Measurements from ENCODE around the gene USP10.

The USP10 gene

DNA sequence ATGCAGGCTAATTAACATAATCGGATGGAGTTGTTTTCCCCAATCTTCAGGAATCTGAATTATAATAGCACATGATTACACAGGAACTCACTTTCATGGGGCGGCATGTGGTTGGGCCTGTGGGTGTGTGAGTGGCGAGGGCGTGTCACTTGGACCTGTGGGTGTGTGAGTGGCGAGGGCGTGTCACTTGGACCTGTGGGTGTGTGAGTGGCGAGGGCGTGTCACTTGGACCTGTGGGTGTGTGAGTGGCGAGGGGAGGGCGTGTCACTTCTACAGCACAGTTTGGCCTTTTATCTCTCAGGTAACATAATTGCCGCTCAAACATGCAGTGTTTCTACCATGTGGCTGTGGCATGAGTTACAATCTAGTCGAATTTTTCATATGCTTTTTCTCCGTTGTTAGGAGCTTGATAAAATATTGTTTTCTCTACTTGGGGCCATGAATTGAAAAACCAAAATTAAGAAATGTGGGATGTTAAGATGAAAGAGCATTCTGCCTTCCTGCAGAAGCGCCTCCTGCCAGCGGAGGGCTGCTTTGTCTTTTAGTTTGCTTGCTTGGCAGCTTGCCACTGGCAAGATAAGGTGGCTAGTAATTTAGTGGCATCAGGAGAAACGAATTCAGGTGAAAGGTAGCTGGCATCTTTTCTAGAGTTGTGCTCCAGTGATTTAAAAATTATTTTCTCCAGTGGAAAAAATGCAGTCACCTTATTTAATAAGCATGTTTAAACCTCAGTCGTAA lies 36.2 kb downstream of the USP10 start:
- Histone ChIP-seq H3K9me3 (ENCODE audit: control insufficient read depth, low read length) (no peaks in the 10 kb centered on the region), H3K27me3 (replicated peaks; ENCODE audit: control insufficient read depth, insufficient read depth, low read length, poor library complexity, severe bottlenecking) (no peaks in the 10 kb centered on the region), H3K36me3 (ENCODE audit: control insufficient read depth, insufficient read depth, low read length) (peaks cover 10% of the 10 kb centered on the region), H3K4me3 (ENCODE audit: insufficient read depth, low read depth, low read length, poor library complexity, severe bottlenecking) (no peak overlapping the region), H3K27ac (ENCODE audit: insufficient read depth, low read length, poor library complexity, severe bottlenecking) (peak overlapping the region; percentile 0), H3K4me1 (ENCODE audit: control insufficient read depth, insufficient read depth, low read length, poor library complexity, severe bottlenecking) (peaks cover 16% of the 10 kb centered on the region)
- peak; percentile 34 to 49 (median 40) for DNase-seq

DNA sequence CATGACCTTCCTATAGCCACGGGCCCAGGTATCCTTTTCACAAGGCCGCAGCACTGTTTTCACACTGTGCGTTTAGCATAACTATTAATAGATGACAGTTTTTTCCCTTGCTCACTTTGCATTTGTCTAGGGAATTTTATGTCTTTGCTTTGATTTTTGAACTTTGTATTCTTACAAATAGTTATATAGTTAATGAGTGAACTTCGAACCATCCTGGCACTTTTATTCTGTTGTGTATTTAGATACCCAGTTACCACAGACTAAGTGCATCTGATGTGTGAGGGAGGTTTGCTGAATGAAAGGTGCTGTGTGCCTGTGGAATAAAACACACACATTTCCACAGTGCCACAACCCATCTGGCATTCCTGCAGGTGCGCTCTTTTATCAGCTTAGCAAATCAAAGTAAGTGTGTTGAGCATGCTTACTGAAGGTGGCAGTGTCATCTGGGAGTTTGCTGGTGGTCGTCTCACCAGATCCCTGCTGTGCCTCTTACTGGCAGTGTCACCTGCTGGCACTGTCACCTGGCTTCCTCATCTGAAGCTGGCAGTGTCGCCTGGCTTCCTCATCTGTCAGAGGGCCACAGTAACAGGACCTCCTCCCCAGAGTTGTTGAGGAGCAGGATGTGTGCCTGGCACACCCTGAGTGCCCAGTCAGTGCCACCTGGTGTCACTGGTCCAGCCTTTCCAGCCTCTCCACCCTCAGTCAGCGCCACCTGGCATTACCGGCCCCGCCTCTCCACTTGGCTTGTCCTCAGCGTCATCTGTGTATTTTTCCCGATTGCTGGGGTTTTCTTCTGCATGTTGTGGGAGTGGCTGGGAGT lies 37.6 kb downstream of the USP10 start:
- no peaks in the 10 kb centered on the region for H3K27me3 ChIP-seq (replicated peaks; ENCODE audit: control insufficient read depth, insufficient read depth, low read length, poor library complexity, severe bottlenecking)
- peaks cover 16% of the 10 kb centered on the region for H3K4me1 ChIP-seq (ENCODE audit: control insufficient read depth, insufficient read depth, low read length, poor library complexity, severe bottlenecking)
- no peak overlapping the region for H3K27ac ChIP-seq (ENCODE audit: insufficient read depth, low read length, poor library complexity, severe bottlenecking)
- H3K36me3 ChIP-seq (ENCODE audit: control insufficient read depth, insufficient read depth, low read length): peaks cover 14% of the 10 kb centered on the region
- no peaks in the 10 kb centered on the region for H3K9me3 ChIP-seq (ENCODE audit: control insufficient read depth, low read length)
- H3K4me3 ChIP-seq (ENCODE audit: insufficient read depth, low read depth, low read length, poor library complexity, severe bottlenecking): no peak overlapping the region
- DNase-seq: no peak

DNA sequence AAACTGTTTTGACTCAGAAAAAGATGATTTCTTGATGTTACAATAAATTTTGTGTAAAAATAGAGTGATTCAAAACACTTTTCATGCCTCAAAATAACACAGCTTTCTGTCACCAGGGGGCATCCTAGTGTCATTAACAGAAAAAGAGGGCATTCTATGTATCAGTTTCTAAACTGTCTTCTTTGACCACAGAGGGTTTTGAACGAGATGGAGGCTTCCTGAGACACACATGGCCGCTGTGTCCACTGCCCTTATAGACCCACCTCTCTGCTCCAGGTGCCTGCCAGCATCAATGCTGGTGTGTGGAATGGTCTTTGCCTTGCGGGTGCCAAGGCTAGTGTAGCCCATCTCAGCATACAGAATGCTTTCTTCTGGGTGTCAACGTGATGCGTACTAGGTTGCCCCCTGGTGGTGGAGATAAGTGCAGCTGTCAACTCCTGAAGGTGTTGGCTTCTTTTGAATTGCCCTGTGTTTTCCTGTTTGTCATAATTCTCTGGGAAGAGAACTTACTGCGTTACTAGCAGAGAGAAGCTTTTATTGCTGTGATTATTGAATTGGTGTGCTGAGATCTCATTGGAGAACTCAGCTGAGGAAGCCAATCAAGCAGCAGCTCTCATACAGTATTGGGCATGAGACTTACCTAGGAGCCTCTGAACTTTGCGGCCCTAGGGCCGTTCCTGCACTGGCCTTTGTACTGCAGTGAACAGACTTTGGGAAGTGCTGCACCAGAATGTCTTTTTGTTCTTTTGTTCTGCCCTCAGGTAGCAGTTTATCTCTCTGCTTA lies 38.6 kb downstream of the USP10 start:
- Histone ChIP-seq H3K27me3 (replicated peaks; ENCODE audit: control insufficient read depth, insufficient read depth, low read length, poor library complexity, severe bottlenecking) (no peaks in the 10 kb centered on the region), H3K27ac (ENCODE audit: insufficient read depth, low read length, poor library complexity, severe bottlenecking) (no peak overlapping the region)

DNA sequence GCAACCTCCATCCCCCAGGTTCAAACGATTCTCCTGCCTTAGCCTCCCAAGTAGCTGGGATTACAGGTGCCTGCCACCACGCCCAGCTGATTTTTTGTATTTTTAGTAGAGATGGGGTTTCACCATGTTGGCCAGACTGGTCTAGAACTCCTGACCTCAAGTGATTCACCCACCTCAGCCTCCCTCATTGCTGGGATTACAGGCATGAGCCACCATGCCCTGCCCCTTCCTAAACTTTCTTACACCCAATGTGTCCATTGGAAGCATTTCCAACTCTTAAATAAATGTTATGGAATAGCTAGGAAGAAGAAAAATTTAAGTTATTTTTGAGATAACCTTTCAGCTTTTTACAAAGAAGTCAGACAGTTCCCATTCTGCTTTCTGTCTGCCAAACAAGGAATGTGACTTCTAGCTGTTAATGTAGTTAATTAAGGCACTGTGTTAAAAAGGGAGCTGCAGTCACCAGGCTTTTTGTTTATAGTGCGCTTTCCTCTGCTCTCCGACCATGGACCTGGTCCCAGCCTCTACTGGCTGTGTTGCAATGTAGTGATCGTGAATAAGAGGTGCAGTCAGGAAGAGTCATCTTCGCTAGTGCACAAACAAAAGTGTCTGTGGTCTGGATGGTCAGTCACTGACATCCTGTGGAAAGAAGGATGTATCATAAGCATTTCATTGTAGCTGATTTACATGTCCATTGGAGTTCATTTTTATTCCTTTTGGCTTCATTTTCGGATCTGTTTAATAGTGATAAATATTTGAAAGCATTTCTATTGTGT lies 39.7 kb downstream of the USP10 start:
- Histone ChIP-seq H3K4me1 (ENCODE audit: control insufficient read depth, insufficient read depth, low read length, poor library complexity, severe bottlenecking) (peaks cover 16% of the 10 kb centered on the region), H3K4me3 (ENCODE audit: insufficient read depth, low read depth, low read length, poor library complexity, severe bottlenecking) (no peak overlapping the region), H3K9me3 (ENCODE audit: control insufficient read depth, low read length) (no peaks in the 10 kb centered on the region), H3K27ac (ENCODE audit: insufficient read depth, low read length, poor library complexity, severe bottlenecking) (no peak overlapping the region), H3K27me3 (replicated peaks; ENCODE audit: control insufficient read depth, insufficient read depth, low read length, poor library complexity, severe bottlenecking) (no peaks in the 10 kb centered on the region), H3K36me3 (ENCODE audit: control insufficient read depth, insufficient read depth, low read length) (peaks cover 15% of the 10 kb centered on the region)
- no peak for DNase-seq

More for the DNA sequence above, 38.6 kb downstream of the USP10 start:
- no peak overlapping the region for H3K4me3 ChIP-seq (ENCODE audit: insufficient read depth, low read depth, low read length, poor library complexity, severe bottlenecking)
- H3K9me3 ChIP-seq (ENCODE audit: control insufficient read depth, low read length): no peaks in the 10 kb centered on the region
- peak; percentile 36 to 67 (median 61) for DNase-seq
- H3K36me3 ChIP-seq (ENCODE audit: control insufficient read depth, insufficient read depth, low read length): peaks cover 20% of the 10 kb centered on the region
- peaks cover 16% of the 10 kb centered on the region for H3K4me1 ChIP-seq (ENCODE audit: control insufficient read depth, insufficient read depth, low read length, poor library complexity, severe bottlenecking)

DNA sequence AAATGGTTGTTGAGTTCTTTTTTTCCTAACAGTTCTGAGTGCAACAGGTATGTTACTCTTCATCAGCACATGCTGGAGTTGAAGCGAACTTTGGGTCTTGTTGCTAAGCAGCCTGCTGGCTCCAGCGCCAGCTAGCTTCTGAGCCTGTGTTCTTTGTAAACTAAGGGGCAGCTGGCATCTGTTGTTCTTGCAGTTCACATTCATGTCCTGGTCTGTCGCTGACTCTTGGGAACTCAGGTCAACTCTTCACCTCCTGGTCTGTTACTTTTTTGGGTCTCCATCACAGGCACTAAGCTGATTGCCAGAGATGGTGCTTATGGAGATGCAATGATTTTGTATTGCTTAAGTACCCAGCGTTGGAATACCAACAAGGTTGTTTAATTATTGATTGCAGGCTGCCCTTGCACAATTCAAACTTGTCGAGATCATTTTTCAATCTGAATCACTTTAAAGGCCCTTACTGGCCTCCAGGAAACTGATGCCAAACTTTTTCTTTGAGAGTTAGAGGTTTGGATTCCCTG lies 40.9 kb downstream of the USP10 start:
- Histone ChIP-seq H3K27me3 (replicated peaks; ENCODE audit: control insufficient read depth, insufficient read depth, low read length, poor library complexity, severe bottlenecking) (no peaks in the 10 kb centered on the region), H3K4me1 (ENCODE audit: control insufficient read depth, insufficient read depth, low read length, poor library complexity, severe bottlenecking) (peaks cover 12% of the 10 kb centered on the region), H3K9me3 (ENCODE audit: control insufficient read depth, low read length) (no peaks in the 10 kb centered on the region), H3K27ac (ENCODE audit: insufficient read depth, low read length, poor library complexity, severe bottlenecking) (no peak overlapping the region), H3K4me3 (ENCODE audit: insufficient read depth, low read depth, low read length, poor library complexity, severe bottlenecking) (no peak overlapping the region), H3K36me3 (ENCODE audit: control insufficient read depth, insufficient read depth, low read length) (peaks cover 25% of the 10 kb centered on the region)
- DNase-seq: no peak

DNA sequence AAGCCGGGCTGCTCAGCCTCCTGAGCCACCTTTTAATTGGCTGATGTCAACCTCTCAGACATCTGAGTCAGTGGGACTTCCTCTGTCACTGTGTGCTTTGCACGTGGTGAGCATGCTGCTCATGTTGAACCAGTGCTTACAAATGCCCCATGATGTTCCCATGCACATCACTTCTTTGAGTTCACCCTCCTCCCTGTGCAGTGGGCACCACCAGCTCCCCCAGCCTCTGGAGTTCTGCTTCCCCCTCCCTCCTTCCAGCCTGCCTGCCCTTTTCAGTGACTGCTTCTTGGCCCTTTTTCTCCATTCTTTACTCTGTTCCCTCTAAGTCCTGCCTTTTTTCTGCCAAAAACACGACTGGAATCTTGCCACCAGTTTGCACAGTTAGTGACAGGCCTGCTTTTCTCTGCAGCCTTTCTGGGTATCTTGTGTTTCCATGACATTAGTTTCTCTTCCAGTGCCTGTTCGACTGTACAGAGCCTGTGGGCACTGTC lies 41.6 kb downstream of the USP10 start:
- H3K9me3 ChIP-seq (ENCODE audit: control insufficient read depth, low read length): no peaks in the 10 kb centered on the region
- no peak overlapping the region for H3K4me3 ChIP-seq (ENCODE audit: insufficient read depth, low read depth, low read length, poor library complexity, severe bottlenecking)
- H3K27ac ChIP-seq (ENCODE audit: insufficient read depth, low read length, poor library complexity, severe bottlenecking): no peak overlapping the region
- H3K4me1 ChIP-seq (ENCODE audit: control insufficient read depth, insufficient read depth, low read length, poor library complexity, severe bottlenecking): peaks cover 6% of the 10 kb centered on the region
- H3K36me3 ChIP-seq (ENCODE audit: control insufficient read depth, insufficient read depth, low read length): peaks cover 26% of the 10 kb centered on the region
- no peaks in the 10 kb centered on the region for H3K27me3 ChIP-seq (replicated peaks; ENCODE audit: control insufficient read depth, insufficient read depth, low read length, poor library complexity, severe bottlenecking)
- no peak for DNase-seq

DNA sequence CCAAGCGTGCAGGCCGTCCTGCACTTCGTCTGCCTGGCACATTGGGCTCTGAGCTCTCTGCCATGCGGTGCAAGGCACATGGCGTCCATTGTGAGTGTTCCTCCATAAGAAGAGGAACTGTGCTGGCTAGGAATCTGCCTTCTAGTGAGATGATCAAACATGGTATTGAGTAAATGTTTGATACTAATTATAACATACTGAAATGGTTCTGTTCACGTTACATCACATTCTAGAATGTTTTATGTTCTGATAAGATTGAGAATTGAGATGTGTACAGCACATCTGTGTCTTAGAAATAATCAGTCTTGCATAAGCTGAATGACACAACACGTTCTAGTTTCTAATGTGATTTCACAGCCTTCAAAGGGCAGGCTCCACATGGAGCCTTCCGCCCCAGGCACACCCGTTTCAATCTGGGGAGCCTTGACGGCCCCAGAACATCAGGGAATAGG lies 42.9 kb downstream of the USP10 start:
- no peak overlapping the region for H3K27ac ChIP-seq (ENCODE audit: insufficient read depth, low read length, poor library complexity, severe bottlenecking)
- no peaks in the 10 kb centered on the region for H3K9me3 ChIP-seq (ENCODE audit: control insufficient read depth, low read length)
- H3K4me3 ChIP-seq (ENCODE audit: insufficient read depth, low read depth, low read length, poor library complexity, severe bottlenecking): no peak overlapping the region
- DNase-seq: no peak
- H3K27me3 ChIP-seq (replicated peaks; ENCODE audit: control insufficient read depth, insufficient read depth, low read length, poor library complexity, severe bottlenecking): no peaks in the 10 kb centered on the region
- H3K4me1 ChIP-seq (ENCODE audit: control insufficient read depth, insufficient read depth, low read length, poor library complexity, severe bottlenecking): peaks cover 5% of the 10 kb centered on the region
- peaks cover 26% of the 10 kb centered on the region for H3K36me3 ChIP-seq (ENCODE audit: control insufficient read depth, insufficient read depth, low read length)

DNA sequence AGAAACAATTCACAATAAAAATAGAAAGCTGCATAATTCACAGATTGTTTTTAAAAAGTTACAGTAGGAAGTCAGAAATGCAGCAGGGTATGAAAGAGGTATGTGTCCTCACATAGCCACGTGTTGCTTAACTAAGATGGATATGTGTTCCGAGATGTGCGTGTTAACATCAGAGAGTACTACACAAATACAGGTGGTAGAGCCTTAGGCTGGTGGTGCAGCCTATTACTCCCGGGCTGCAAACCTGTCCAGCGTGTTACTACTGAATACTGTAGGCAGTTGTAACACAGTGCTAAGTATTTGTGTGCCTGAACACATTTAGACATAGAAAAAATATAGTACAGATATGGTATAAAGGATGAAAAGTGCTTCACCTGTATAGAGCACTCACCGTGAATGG lies 46.4 kb downstream of the USP10 start:
- no peak for DNase-seq
- Histone ChIP-seq H3K36me3 (ENCODE audit: control insufficient read depth, insufficient read depth, low read length) (peaks cover 22% of the 10 kb centered on the region), H3K27me3 (replicated peaks; ENCODE audit: control insufficient read depth, insufficient read depth, low read length, poor library complexity, severe bottlenecking) (no peaks in the 10 kb centered on the region), H3K4me3 (ENCODE audit: insufficient read depth, low read depth, low read length, poor library complexity, severe bottlenecking) (no peak overlapping the region), H3K9me3 (ENCODE audit: control insufficient read depth, low read length) (no peaks in the 10 kb centered on the region), H3K4me1 (ENCODE audit: control insufficient read depth, insufficient read depth, low read length, poor library complexity, severe bottlenecking) (peaks cover 5% of the 10 kb centered on the region), H3K27ac (ENCODE audit: insufficient read depth, low read length, poor library complexity, severe bottlenecking) (no peak overlapping the region)

DNA sequence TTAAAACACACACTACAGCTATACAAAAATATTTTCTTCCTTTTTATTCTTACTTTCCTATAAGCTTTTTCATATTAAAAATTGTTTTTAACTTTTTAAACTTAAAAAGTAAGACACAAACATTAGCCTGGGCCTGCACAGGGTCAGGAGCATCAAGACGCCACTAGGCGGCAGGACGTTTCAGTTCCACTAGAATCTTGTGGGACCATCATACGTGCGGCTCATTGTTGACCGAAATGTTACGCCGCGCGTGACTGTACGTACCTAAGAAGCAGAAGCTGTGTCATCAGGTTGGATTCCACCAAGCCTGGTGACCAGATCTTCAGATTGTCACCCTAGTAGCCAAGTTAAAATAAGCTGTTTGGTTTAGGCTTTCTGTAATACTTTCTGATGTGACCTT lies 47.1 kb downstream of the USP10 start:
- Histone ChIP-seq H3K4me3 (ENCODE audit: insufficient read depth, low read depth, low read length, poor library complexity, severe bottlenecking) (no peak overlapping the region), H3K36me3 (ENCODE audit: control insufficient read depth, insufficient read depth, low read length) (peaks cover 19% of the 10 kb centered on the region), H3K4me1 (ENCODE audit: control insufficient read depth, insufficient read depth, low read length, poor library complexity, severe bottlenecking) (peaks cover 11% of the 10 kb centered on the region), H3K27me3 (replicated peaks; ENCODE audit: control insufficient read depth, insufficient read depth, low read length, poor library complexity, severe bottlenecking) (no peaks in the 10 kb centered on the region), H3K27ac (ENCODE audit: insufficient read depth, low read length, poor library complexity, severe bottlenecking) (no peak overlapping the region), H3K9me3 (ENCODE audit: control insufficient read depth, low read length) (no peaks in the 10 kb centered on the region)
- no peak for DNase-seq

Data from effector memory CD4-positive, alpha-beta T cell (primary cell).